GF-D8 (cell line): ENCODE measurements around the gene ABHD4.
"Not testable (repeated sequence)": the region's sequence is repeated elsewhere in the genome, so short reads cannot be mapped to it uniquely, and the experiment has no call there.

Experiments used
- DNase-seq: peaks from one replicate; lab custom pipeline; 2025; lab: John Stamatoyannopoulos, UW

Gene ABHD4

GRCh38 chr14:22561661-22562579, 36.2 kb upstream of the ABHD4 start:
- peak; percentile 96 for DNase-seq

GRCh38 chr14:22563987-22564386, 34.1 kb upstream of the ABHD4 start:
- DNase-seq = no peak

- no peak for DNase-seq
Observed at GRCh38 chr14:22564463-22564862, 33.6 kb upstream of the ABHD4 start.

GRCh38 chr14:22565391-22565945, 32.6 kb upstream of the ABHD4 start:
- no peak for DNase-seq

- not testable (repeated sequence) for DNase-seq
Observed at GRCh38 chr14:22566266-22566665, 31.8 kb upstream of the ABHD4 start.

- no peak for DNase-seq
Observed at GRCh38 chr14:22566845-22567244, 31.3 kb upstream of the ABHD4 start.

- DNase-seq = no peak
Observed at GRCh38 chr14:22567437-22567836, 30.7 kb upstream of the ABHD4 start.

GRCh38 chr14:22569106-22569736, 28.9 kb upstream of the ABHD4 start:
- DNase-seq = no peak

- DNase-seq = no peak
Observed at GRCh38 chr14:22569737-22570131, 28.4 kb upstream of the ABHD4 start.

- DNase-seq = peak; percentile 96
Observed at GRCh38 chr14:22570132-22570949, 27.8 kb upstream of the ABHD4 start.

GRCh38 chr14:22572562-22573058, 25.5 kb upstream of the ABHD4 start:
- DNase-seq = no peak

GRCh38 chr14:22573804-22574203, 24.3 kb upstream of the ABHD4 start:
- no peak for DNase-seq

- no peak for DNase-seq
Observed at GRCh38 chr14:22577334-22577908, 20.7 kb upstream of the ABHD4 start.

GRCh38 chr14:22579236-22579635, 18.9 kb upstream of the ABHD4 start:
- DNase-seq = no peak

- DNase-seq = no peak
Observed at GRCh38 chr14:22579881-22580280, 18.2 kb upstream of the ABHD4 start.

- no peak for DNase-seq
Observed at GRCh38 chr14:22580625-22581024, 17.5 kb upstream of the ABHD4 start.

- no peak for DNase-seq
Observed at GRCh38 chr14:22583994-22584393, 14.1 kb upstream of the ABHD4 start.

GRCh38 chr14:22587247-22587646, 10.9 kb upstream of the ABHD4 start:
- no peak for DNase-seq

- DNase-seq = not testable (repeated sequence)
Observed at GRCh38 chr14:22587677-22588422, 10.2 kb upstream of the ABHD4 start.

GRCh38 chr14:22588526-22589095, 9.5 kb upstream of the ABHD4 start:
- DNase-seq = no peak
